T-cell (primary cell): ENCODE data around the gene SLC44A1. TPM values are rescaled to one million over a fixed set of nuclear protein-coding genes. Genes with fewer than 3 reads are reported as not detected.

Experiments
- ATAC-seq, 4 experiments: fragments of 200-7000 bp in 3 of 4; fragments of 150-1000 bp in 1 of 4; cut with Tn5 transposase; replicated peaks in 1 of 4; 1 replicate in 3 of 4; 2 replicates in 1 of 4; pipeline ENCODE4 v1.10.0; 2021; ENCODE audit warnings: moderate library complexity in 3 of 4, mild to moderate bottlenecking in 2 of 4, moderate number of reproducible peaks in 1 of 4
- CTCF ChIA-PET, 2 donors: fragments of 300-600 bp; sonication (Branson Sonifier 250); formaldehyde crosslinking; loops; one replicate each; lab custom pipeline; 2022; ENCODE audit warnings: antibody characterized with exemption in 2 of 2; lab: Charles Lee
- POLR2A ChIA-PET, 2 donors: fragments of 300-600 bp; sonication (Branson Sonifier 250); formaldehyde crosslinking; loops; one replicate each; lab custom pipeline; 2022; ENCODE audit warnings: antibody characterized with exemption in 2 of 2; lab: Charles Lee
- DNase-seq, 35 experiments: peaks; one replicate each; pipeline versions ENCODE4 v3.0.0 to v3.0.0-alpha.2; 2013 to 2023
- H3K27ac ChIP-seq: one replicate; pipeline ENCODE4 v1.5.1; 2013; ENCODE audit warnings: low read length
- H3K27me3 ChIP-seq, 2 experiments: replicated peaks in 1 of 2; 1 replicate in 1 of 2; 2 replicates in 1 of 2; pipeline versions ENCODE4 v1.6.1 to v1.7.0; 2013; ENCODE audit warnings: low read length in 1 of 2, mixed read lengths in 1 of 2; ENCODE audit not compliant: control insufficient read depth in 2 of 2, insufficient read depth in 2 of 2; ENCODE audit errors: extremely low read depth in 1 of 2
- H3K36me3 ChIP-seq, 2 donors: 1 replicate in 1 of 2; 2 replicates in 1 of 2; pipeline versions ENCODE4 v1.6.1 to v1.7.0; 2013; ENCODE audit warnings: low read length in 1 of 2; ENCODE audit not compliant: control insufficient read depth in 2 of 2, insufficient read depth in 1 of 2; ENCODE audit errors: extremely low read depth in 1 of 2
- H3K4me1 ChIP-seq, 2 experiments: 1 replicate in 1 of 2; 2 replicates in 1 of 2; pipeline versions ENCODE4 v1.6.1 to v1.7.0; 2013; ENCODE audit warnings: low read length in 2 of 2, mixed read lengths in 1 of 2; ENCODE audit not compliant: insufficient read depth in 2 of 2, control insufficient read depth in 1 of 2; ENCODE audit errors: extremely low read depth in 1 of 2
- H3K4me3 ChIP-seq, 2 donors: 1 replicate in 1 of 2; 2 replicates in 1 of 2; pipeline versions ENCODE4 v1.5.1 to v1.7.0; 2013; ENCODE audit warnings: mild to moderate bottlenecking in 2 of 2, low read length in 1 of 2, moderate library complexity in 1 of 2; ENCODE audit not compliant: control insufficient read depth in 1 of 2; ENCODE audit errors: extremely low read depth in 1 of 2
- H3K9me3 ChIP-seq: 2 replicates; pipeline ENCODE4 v1.7.0; 2013
- H3K27ac Mint-ChIP-seq, 2 donors: one replicate each; pipeline ENCODE4 v1.8.0; 2020 to 2021; ENCODE audit warnings: mild to moderate bottlenecking in 2 of 2, mixed read lengths in 2 of 2
- H3K27me3 Mint-ChIP-seq, 2 donors: one replicate each; pipeline ENCODE4 v1.8.0; 2021 to 2022; ENCODE audit warnings: mixed read lengths in 2 of 2
- H3K36me3 Mint-ChIP-seq: one replicate; pipeline ENCODE4 v1.8.0; 2021; ENCODE audit warnings: mixed read lengths
- H3K4me1 Mint-ChIP-seq, 3 donors: one replicate each; pipeline ENCODE4 v1.8.0; 2020 to 2022; ENCODE audit warnings: mixed read lengths in 3 of 3, mild to moderate bottlenecking in 1 of 3
- H3K4me3 Mint-ChIP-seq, 3 donors: one replicate each; pipeline ENCODE4 v1.8.0; 2020 to 2022; ENCODE audit warnings: mild to moderate bottlenecking in 3 of 3, mixed read lengths in 3 of 3, moderate library complexity in 3 of 3
- H3K9me3 Mint-ChIP-seq, 3 donors: one replicate each; pipeline ENCODE4 v1.8.0; 2020 to 2022; ENCODE audit warnings: mixed read lengths in 3 of 3
- WGBS: methylation state at CpG from one replicate; pipeline ENCODE4 v1.1.5; 2013; ENCODE audit warnings: missing lambda C conversion rate; ENCODE audit not compliant: insufficient coverage; 5-methylcytosine and 5-hydroxymethylcytosine counted together
- total RNA-seq, 35 experiments: library from RNA in 6 of 35; stranded (reverse) in 6 of 35; fragments of 120-200 nt in 1 of 35; gene quantifications; one replicate each; pipeline versions ENCODE4 v1.2.1 to v1.2.4 and lab custom pipeline; 2013 to 2026

The SLC44A1 gene
- total RNA-seq, 5 donors from 2014 or later (not counting 1 experiment from before 2014, with no cell fraction given), result 7.3 to 10.2 (median 9.4) TPM

GRCh38 chr9:105295201-105295550, 50.7 kb downstream of the SLC44A1 start:
- CTCF ChIA-PET, result no interaction called here
- H3K36me3 Mint-ChIP-seq, result peaks cover 16% of the 10 kb centered on the region
- DNase-seq (no peak), ATAC-seq (no peak)
- no peak overlapping the region for H3K4me3 Mint-ChIP-seq
- H3K27me3 ChIP-seq, result no peaks in the 10 kb centered on the region
- H3K4me3 ChIP-seq, result no peak overlapping the region
- WGBS, result no CpG with 5 or more reads among the region's 2 CpGs
- peaks cover 0 to 3% of the 10 kb centered on the region in 2 experiments for H3K4me1 ChIP-seq
- H3K4me1 Mint-ChIP-seq, result peaks cover 11 to 19% (median 18%) of the 10 kb centered on the region in 3 donors
- POLR2A ChIA-PET, result no interaction called here
- H3K9me3 Mint-ChIP-seq, result no peaks in the 10 kb centered on the region
- no peak overlapping the region for H3K27ac ChIP-seq
- peaks cover 0 to 10% of the 10 kb centered on the region in 2 donors for H3K36me3 ChIP-seq
- no peaks in the 10 kb centered on the region for H3K9me3 ChIP-seq
- no peak overlapping the region for H3K27ac Mint-ChIP-seq
- H3K27me3 Mint-ChIP-seq, result no peaks in the 10 kb centered on the region

GRCh38 chr9:105295986-105296385, 51.5 kb downstream of the SLC44A1 start:
- DNase-seq, result no peak
- Histone ChIP-seq H3K27me3 (no peaks in the 10 kb centered on the region), H3K9me3 (no peaks in the 10 kb centered on the region), H3K4me1 (peaks cover 0 to 3% of the 10 kb centered on the region in 2 experiments), H3K4me3 (no peak overlapping the region), H3K27ac (no peak overlapping the region), H3K36me3 (peaks cover 0 to 10% of the 10 kb centered on the region in 2 donors)
- Mint-ChIP-seq H3K9me3 (no peaks in the 10 kb centered on the region), H3K27me3 (no peaks in the 10 kb centered on the region), H3K4me1 (peaks cover 11 to 18% (median 18%) of the 10 kb centered on the region in 3 donors), H3K36me3 (peaks cover 19% of the 10 kb centered on the region), H3K27ac (no peak overlapping the region), H3K4me3 (no peak overlapping the region)
- POLR2A ChIA-PET, result no interaction called here
- WGBS, result no CpG with 5 or more reads among the region's 4 CpGs
- no peak for ATAC-seq
- CTCF ChIA-PET, result no interaction called here

- POLR2A ChIA-PET, result no interaction called here
- peaks cover 0 to 3% of the 10 kb centered on the region in 2 experiments for H3K4me1 ChIP-seq
- no peaks in the 10 kb centered on the region for H3K27me3 Mint-ChIP-seq
Observed at GRCh38 chr9:105296445-105296844, 52.0 kb downstream of the SLC44A1 start.

GRCh38 chr9:105296877-105297287, 52.4 kb downstream of the SLC44A1 start:
- peaks cover 0 to 10% of the 10 kb centered on the region in 2 donors for H3K36me3 ChIP-seq
- peaks cover 0 to 3% of the 10 kb centered on the region in 2 experiments for H3K4me1 ChIP-seq
- no peaks in the 10 kb centered on the region for H3K27me3 ChIP-seq
- WGBS, result no CpG with 5 or more reads among the region's 2 CpGs
- Mint-ChIP-seq H3K4me3 (no peak overlapping the region), H3K27me3 (no peaks in the 10 kb centered on the region), H3K27ac (no peak overlapping the region), H3K4me1 (peaks cover 11 to 18% (median 15%) of the 10 kb centered on the region in 3 donors), H3K9me3 (no peaks in the 10 kb centered on the region), H3K36me3 (peaks cover 22% of the 10 kb centered on the region)
- H3K27ac ChIP-seq, result no peak overlapping the region
- no peak for ATAC-seq
- no peaks in the 10 kb centered on the region for H3K9me3 ChIP-seq
- H3K4me3 ChIP-seq, result no peak overlapping the region
- ChIA-PET POLR2A (no interaction called here), CTCF (interaction anchor here in 1 of 2 donors (0.6 kb wide), 1 partner anchor 18 kb away, joined by 6 read pairs; no protein-coding TSS in a partner anchor)
- DNase-seq, result no peak

More at GRCh38 chr9:105296445-105296844, 52.0 kb downstream of the SLC44A1 start:
- Histone ChIP-seq H3K4me3 (no peak overlapping the region), H3K27me3 (no peaks in the 10 kb centered on the region), H3K36me3 (peaks cover 0 to 10% of the 10 kb centered on the region in 2 donors), H3K27ac (no peak overlapping the region), H3K9me3 (no peaks in the 10 kb centered on the region)
- no CpG with 5 or more reads among the region's 1 CpG for WGBS
- H3K27ac Mint-ChIP-seq, result no peak overlapping the region
- DNase-seq, result no peak
- no peak overlapping the region for H3K4me3 Mint-ChIP-seq
- H3K36me3 Mint-ChIP-seq, result peaks cover 19% of the 10 kb centered on the region
- H3K9me3 Mint-ChIP-seq, result no peaks in the 10 kb centered on the region
- CTCF ChIA-PET, result interaction anchor here in 1 of 2 donors (0.6 kb wide), 1 partner anchor 19 kb away, joined by 6 read pairs; no protein-coding TSS in a partner anchor
- peaks cover 11 to 18% (median 15%) of the 10 kb centered on the region in 3 donors for H3K4me1 Mint-ChIP-seq
- ATAC-seq, result no peak

GRCh38 chr9:105297442-105298075, 53.1 kb downstream of the SLC44A1 start:
- no peaks in the 10 kb centered on the region for H3K27me3 ChIP-seq
- H3K4me1 Mint-ChIP-seq, result peaks cover 11 to 18% (median 15%) of the 10 kb centered on the region in 3 donors
- H3K27ac Mint-ChIP-seq, result no peak overlapping the region
- DNase-seq (no peak), ATAC-seq (no peak)
- H3K36me3 Mint-ChIP-seq, result peaks cover 23% of the 10 kb centered on the region
- no peaks in the 10 kb centered on the region for H3K27me3 Mint-ChIP-seq
- H3K4me1 ChIP-seq, result peaks cover 0 to 3% of the 10 kb centered on the region in 2 experiments
- no peaks in the 10 kb centered on the region for H3K9me3 ChIP-seq
- H3K27ac ChIP-seq, result no peak overlapping the region
- POLR2A ChIA-PET, result no interaction called here
- no peak overlapping the region for H3K4me3 ChIP-seq
- 96% methylated on average over 4 of the region's 14 CpGs for WGBS
- no peak overlapping the region for H3K4me3 Mint-ChIP-seq
- CTCF ChIA-PET, result no interaction called here
- peaks cover 0 to 10% of the 10 kb centered on the region in 2 donors for H3K36me3 ChIP-seq
- no peaks in the 10 kb centered on the region for H3K9me3 Mint-ChIP-seq

- H3K36me3 Mint-ChIP-seq, result peaks cover 32% of the 10 kb centered on the region
- Histone ChIP-seq H3K27me3 (no peaks in the 10 kb centered on the region), H3K4me3 (no peak overlapping the region), H3K36me3 (peaks cover 0 to 10% of the 10 kb centered on the region in 2 donors), H3K9me3 (no peaks in the 10 kb centered on the region), H3K4me1 (no peaks in the 10 kb centered on the region), H3K27ac (no peak overlapping the region)
- no peak overlapping the region for H3K4me3 Mint-ChIP-seq
- DNase-seq (no peak), ATAC-seq (no peak)
- CTCF ChIA-PET, result no interaction called here
- peaks cover 6 to 8% (median 6%) of the 10 kb centered on the region in 3 donors for H3K4me1 Mint-ChIP-seq
- H3K9me3 Mint-ChIP-seq, result no peaks in the 10 kb centered on the region
- POLR2A ChIA-PET, result no interaction called here
- no peak overlapping the region for H3K27ac Mint-ChIP-seq
- 100% methylated on average over 3 of the region's 7 CpGs for WGBS
- no peaks in the 10 kb centered on the region for H3K27me3 Mint-ChIP-seq
Observed at GRCh38 chr9:105299190-105299854, 54.9 kb downstream of the SLC44A1 start.
